Stimulated activated CD8-positive, alpha-beta memory T cell treated with anti-CD3 and anti-CD28 coated beads, Interleukin-4, amount 100 ng/mL, for 4 hours (primary cell): ENCODE measurements around the gene NFIA.

Experiments used
- DNase-seq, 2 donors: peaks; one replicate each; pipeline ENCODE4 v3.0.0-alpha.2; 2020; ENCODE audit warnings: low read depth in 2 of 2, low spot score in 1 of 2

NFIA gene

GRCh38 chr1:61175976-61176375 is 93.6 kb downstream of the NFIA start:
- no peak for DNase-seq

GRCh38 chr1:61181067-61182038 is 99.0 kb downstream of the NFIA start:
- no peak for DNase-seq

GRCh38 chr1:61182049-61182448 is 99.7 kb downstream of the NFIA start:
- no peak for DNase-seq

GRCh38 chr1:61182480-61182879 is 100.1 kb downstream of the NFIA start:
- no peak for DNase-seq

- DNase-seq, result no peak
Observed at GRCh38 chr1:61183471-61184039, 101.2 kb downstream of the NFIA start.

GRCh38 chr1:61184040-61184713 is 101.8 kb downstream of the NFIA start:
- no peak for DNase-seq

GRCh38 chr1:61184714-61185106 is 102.3 kb downstream of the NFIA start:
- DNase-seq, result no peak

- no peak for DNase-seq
Observed at GRCh38 chr1:61186753-61187152, 104.4 kb downstream of the NFIA start.

GRCh38 chr1:61187352-61188086 is 105.2 kb downstream of the NFIA start:
- DNase-seq, result no peak

GRCh38 chr1:61190153-61190552 is 107.8 kb downstream of the NFIA start:
- DNase-seq, result no peak

GRCh38 chr1:61190618-61191432 is 108.5 kb downstream of the NFIA start:
- DNase-seq, result no peak

GRCh38 chr1:61191433-61191720 is 109.0 kb downstream of the NFIA start:
- DNase-seq, result no peak

GRCh38 chr1:61192663-61193330 is 110.4 kb downstream of the NFIA start:
- DNase-seq, result no peak

GRCh38 chr1:61193808-61194207 is 111.4 kb downstream of the NFIA start:
- no peak for DNase-seq

- no peak for DNase-seq
Observed at GRCh38 chr1:61198554-61198953, 116.2 kb downstream of the NFIA start.

GRCh38 chr1:61201035-61201434 is 118.7 kb downstream of the NFIA start:
- no peak for DNase-seq

GRCh38 chr1:61202854-61203598 is 120.7 kb downstream of the NFIA start:
- DNase-seq, result no peak

- DNase-seq, result no peak
Observed at GRCh38 chr1:61204528-61204927, 122.2 kb downstream of the NFIA start.

GRCh38 chr1:61207416-61207815 is 125.1 kb downstream of the NFIA start:
- DNase-seq, result no peak
